GM12878 (cell line): ENCODE results near the gene UBQLN1.

Experiments
- EGR1 ChIP-seq, 2 experiments: IDR thresholded peaks; 1 replicate in 1 of 2; 2 replicates in 1 of 2; pipeline ENCODE4 v1.6.1; 2011 to 2012; ENCODE audit warnings: low read depth in 2 of 2, low read length in 2 of 2, borderline replicate concordance in 1 of 2, mild to moderate bottlenecking in 1 of 2, moderate library complexity in 1 of 2
- EP300 ChIP-seq, 2 experiments: fragments of 150-350 bp in 1 of 2; IDR thresholded peaks; 2 replicates each; pipeline ENCODE4 v1.6.1; 2011 to 2012; ENCODE audit warnings: low read depth in 2 of 2, low read length in 2 of 2, borderline replicate concordance in 1 of 2, improper control_type of control experiment in 1 of 2, inconsistent platforms in 1 of 2; ENCODE audit not compliant: control insufficient read depth in 1 of 2
- EZH2 ChIP-seq: IDR thresholded peaks from 2 replicates; pipeline ENCODE4 v1.6.1; 2012; ENCODE audit warnings: low read depth, mild to moderate bottlenecking, control low read depth, inconsistent platforms, low read length, borderline replicate concordance; ENCODE audit not compliant: control insufficient read depth
- HDAC6 ChIP-seq: fragments of 200-600 bp; sonication (generic); IDR thresholded peaks from one replicate; pipeline ENCODE4 v1.8.0; 2017; ENCODE audit warnings: antibody characterized with exemption; ENCODE audit not compliant: unreplicated experiment
- JUND ChIP-seq: IDR thresholded peaks from 2 replicates; pipeline ENCODE4 v1.6.1; 2012; ENCODE audit warnings: low read depth, mild to moderate bottlenecking, low read length, improper control_type of control experiment, moderate library complexity
- NFIC ChIP-seq: IDR thresholded peaks from 2 replicates; pipeline ENCODE4 v1.6.1; 2012; ENCODE audit warnings: low read depth, mild to moderate bottlenecking, inconsistent platforms, low read length, moderate library complexity
- POLR2A ChIP-seq: IDR thresholded peaks from 2 replicates; pipeline ENCODE4 v1.6.1; 2011; ENCODE audit warnings: low read depth, mild to moderate bottlenecking, low read length
- SMAD1 ChIP-seq: fragments of 450-650 bp; IDR thresholded peaks from 2 replicates; pipeline ENCODE4 v1.6.1; 2018; ENCODE audit warnings: mild to moderate bottlenecking, low read depth; ENCODE audit not compliant: partially characterized antibody
- ZNF384 ChIP-seq: IDR thresholded peaks from 2 replicates; pipeline ENCODE4 v1.6.1; 2012; ENCODE audit warnings: low read depth, mild to moderate bottlenecking, low read length, improper control_type of control experiment, borderline replicate concordance
- TF ChIP-seq, protein P1 (sequence below), 3 experiments: IDR thresholded peaks in 2 of 3; conservative IDR thresholded peaks in 1 of 3; 2 replicates each; pipeline ENCODE4 v1.5.1; 2011; ENCODE audit warnings: low read depth in 3 of 3, low read length in 3 of 3, mild to moderate bottlenecking in 3 of 3, control low read depth in 2 of 3, moderate library complexity in 2 of 3, inconsistent platforms in 1 of 3, mixed read lengths in 1 of 3; ENCODE audit not compliant: control insufficient read depth in 2 of 3, insufficient read depth in 1 of 3; ENCODE audit errors: extremely low read depth in 1 of 3
- TF ChIP-seq, protein P2 (sequence below): IDR thresholded peaks from 2 replicates; pipeline ENCODE4 v1.6.1; 2012; ENCODE audit warnings: low read length, inconsistent platforms

DNA sequence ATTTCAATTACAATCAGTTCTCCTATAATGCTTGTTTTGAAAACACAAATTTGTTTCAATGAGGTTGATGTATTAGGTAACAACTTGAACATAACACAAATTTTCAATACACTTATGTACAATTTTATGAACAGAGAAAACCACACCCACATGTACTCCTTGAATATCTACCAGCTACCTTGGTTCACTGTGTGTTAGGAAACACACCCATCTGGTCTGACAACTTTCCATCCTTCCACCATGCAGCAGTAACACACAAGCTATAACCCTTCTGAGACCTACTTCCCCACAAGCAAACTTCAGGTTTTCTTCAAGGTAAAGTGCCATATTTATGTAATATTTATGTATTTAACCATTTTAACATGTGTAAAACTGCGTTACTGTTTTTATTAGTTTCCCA is 36.4 kb upstream of the UBQLN1 start:
- TF ChIP-seq SMAD1 (no peak), NFIC (no peak), EZH2 (no peak), POLR2A (no peak), EP300 (IDR thresholded peaks at IDR 0.05; ENCODE audit: borderline replicate concordance in 1 of 2, control insufficient read depth in 1 of 2, low read depth in 2 of 2, low read length in 2 of 2) (no peak), ZNF384 (no peak), HDAC6 (no peak), JUND (no peak), EGR1 (IDR thresholded peaks at IDR 0.05; ENCODE audit: borderline replicate concordance in 1 of 2, low read depth in 2 of 2, low read length in 2 of 2) (no peak)
- TF ChIP-seq, protein P1, sequence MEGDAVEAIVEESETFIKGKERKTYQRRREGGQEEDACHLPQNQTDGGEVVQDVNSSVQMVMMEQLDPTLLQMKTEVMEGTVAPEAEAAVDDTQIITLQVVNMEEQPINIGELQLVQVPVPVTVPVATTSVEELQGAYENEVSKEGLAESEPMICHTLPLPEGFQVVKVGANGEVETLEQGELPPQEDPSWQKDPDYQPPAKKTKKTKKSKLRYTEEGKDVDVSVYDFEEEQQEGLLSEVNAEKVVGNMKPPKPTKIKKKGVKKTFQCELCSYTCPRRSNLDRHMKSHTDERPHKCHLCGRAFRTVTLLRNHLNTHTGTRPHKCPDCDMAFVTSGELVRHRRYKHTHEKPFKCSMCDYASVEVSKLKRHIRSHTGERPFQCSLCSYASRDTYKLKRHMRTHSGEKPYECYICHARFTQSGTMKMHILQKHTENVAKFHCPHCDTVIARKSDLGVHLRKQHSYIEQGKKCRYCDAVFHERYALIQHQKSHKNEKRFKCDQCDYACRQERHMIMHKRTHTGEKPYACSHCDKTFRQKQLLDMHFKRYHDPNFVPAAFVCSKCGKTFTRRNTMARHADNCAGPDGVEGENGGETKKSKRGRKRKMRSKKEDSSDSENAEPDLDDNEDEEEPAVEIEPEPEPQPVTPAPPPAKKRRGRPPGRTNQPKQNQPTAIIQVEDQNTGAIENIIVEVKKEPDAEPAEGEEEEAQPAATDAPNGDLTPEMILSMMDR (IDR thresholded peaks at IDR 0.05 in 2 of 3, conservative IDR thresholded peaks at IDR 0.05 in 1 of 3; ENCODE audit: control insufficient read depth in 2 of 3, extremely low read depth in 1 of 3, insufficient read depth in 1 of 3, low read depth in 3 of 3, low read length in 3 of 3): no peak
- TF ChIP-seq, protein P2, sequence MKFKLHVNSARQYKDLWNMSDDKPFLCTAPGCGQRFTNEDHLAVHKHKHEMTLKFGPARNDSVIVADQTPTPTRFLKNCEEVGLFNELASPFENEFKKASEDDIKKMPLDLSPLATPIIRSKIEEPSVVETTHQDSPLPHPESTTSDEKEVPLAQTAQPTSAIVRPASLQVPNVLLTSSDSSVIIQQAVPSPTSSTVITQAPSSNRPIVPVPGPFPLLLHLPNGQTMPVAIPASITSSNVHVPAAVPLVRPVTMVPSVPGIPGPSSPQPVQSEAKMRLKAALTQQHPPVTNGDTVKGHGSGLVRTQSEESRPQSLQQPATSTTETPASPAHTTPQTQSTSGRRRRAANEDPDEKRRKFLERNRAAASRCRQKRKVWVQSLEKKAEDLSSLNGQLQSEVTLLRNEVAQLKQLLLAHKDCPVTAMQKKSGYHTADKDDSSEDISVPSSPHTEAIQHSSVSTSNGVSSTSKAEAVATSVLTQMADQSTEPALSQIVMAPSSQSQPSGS: no peak
